Epidermal melanocyte (primary cell): ENCODE results near the gene CAMP.
"Not testable (repeated sequence)": the region's sequence is repeated elsewhere in the genome, so short reads cannot be mapped to it uniquely, and the experiment has no call there.

ENCODE experiments used
- DNase-seq: peaks from one replicate; pipeline ENCODE4 v3.0.0; 2011; ENCODE audit warnings: low spot score; ENCODE audit not compliant: insufficient read length

Gene CAMP, protein sequence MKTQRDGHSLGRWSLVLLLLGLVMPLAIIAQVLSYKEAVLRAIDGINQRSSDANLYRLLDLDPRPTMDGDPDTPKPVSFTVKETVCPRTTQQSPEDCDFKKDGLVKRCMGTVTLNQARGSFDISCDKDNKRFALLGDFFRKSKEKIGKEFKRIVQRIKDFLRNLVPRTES

DNA sequence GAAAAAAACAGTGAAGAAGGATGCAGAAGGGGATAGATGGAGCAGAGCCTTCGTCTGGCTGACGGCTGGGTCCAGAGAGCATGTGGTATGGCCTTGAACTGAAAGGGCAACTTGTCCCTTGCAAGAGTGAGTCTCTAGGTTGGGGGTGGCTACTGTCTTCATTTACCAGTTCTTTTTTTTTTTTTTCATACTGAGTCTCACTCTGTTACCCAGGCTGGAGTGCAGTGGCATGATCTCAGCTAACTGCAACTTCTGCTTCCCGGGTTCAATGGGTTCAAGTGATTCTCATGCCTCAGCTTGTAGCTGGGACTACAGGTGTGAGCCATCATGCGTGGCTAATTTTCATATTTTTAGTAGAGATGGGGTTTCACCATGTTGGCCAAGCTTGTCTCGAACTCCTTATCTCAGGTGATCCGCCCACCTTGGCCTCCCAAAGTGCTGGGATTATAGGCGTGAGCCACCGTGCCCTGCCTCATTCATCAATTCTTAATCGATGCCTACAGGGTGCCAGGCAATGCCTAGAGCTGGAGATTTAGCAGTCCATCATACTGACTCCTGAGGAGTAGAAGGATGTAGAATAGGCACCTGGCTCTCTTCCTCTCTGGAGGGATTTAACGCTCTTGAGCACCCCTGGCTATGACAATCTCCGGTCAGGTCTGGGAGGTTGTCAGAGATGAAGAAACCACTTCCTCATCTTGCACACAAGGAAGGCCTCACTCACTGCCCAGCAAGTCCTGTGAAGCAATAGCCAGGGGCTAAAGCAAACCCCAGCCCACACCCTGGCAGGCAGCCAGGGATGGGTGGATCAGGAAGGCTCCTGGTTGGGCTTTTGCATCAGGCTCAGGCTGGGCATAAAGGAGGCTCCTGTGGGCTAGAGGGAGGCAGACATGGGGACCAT lies at the start of gene CAMP:
TSS of gene CAMP (plus strand) at position 880 of the 898 bp plus-strand sequence. CDS start at position 897, 17 bp downstream.
- DNase-seq, result peak; percentile 80

DNA sequence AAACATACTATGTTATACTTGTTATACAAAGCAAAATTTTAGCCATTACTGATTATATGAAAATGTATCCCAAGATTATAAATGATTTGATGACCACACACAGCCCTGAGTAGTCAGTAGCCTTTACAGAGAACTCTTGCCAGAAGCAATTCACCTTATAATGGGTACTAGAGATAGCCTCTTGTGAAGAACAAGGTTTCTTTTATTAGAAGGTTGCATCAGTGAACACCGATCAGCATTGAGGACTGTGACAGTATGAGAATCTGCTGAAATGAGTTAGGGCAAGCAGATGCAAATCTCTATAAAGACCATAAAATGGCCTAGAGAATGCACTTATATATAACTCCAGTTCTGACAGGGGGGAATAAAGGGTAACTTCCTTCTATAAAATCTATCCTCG lies 45.2 kb upstream of the CAMP start:
- no peak for DNase-seq

DNA sequence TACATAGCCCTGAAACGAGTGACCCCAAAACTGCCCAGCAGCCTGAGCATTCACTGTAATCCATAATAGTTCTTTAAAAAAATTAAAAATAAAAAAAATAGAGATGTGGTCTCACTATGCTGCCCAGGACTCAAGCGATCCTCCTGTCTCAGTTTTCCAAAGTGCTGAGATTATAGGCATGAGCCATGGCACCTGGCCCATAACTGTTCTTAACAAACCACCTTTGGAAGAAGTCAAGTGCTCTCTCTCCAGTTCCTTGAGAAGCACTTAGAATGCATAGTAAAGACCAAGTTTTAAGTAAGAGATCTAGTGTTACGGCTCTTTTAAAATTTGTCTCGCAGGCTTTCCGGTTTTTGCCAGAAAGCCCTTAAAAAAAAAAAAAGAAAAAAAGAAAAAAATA lies 43.3 kb upstream of the CAMP start:
- DNase-seq, result no peak

DNA sequence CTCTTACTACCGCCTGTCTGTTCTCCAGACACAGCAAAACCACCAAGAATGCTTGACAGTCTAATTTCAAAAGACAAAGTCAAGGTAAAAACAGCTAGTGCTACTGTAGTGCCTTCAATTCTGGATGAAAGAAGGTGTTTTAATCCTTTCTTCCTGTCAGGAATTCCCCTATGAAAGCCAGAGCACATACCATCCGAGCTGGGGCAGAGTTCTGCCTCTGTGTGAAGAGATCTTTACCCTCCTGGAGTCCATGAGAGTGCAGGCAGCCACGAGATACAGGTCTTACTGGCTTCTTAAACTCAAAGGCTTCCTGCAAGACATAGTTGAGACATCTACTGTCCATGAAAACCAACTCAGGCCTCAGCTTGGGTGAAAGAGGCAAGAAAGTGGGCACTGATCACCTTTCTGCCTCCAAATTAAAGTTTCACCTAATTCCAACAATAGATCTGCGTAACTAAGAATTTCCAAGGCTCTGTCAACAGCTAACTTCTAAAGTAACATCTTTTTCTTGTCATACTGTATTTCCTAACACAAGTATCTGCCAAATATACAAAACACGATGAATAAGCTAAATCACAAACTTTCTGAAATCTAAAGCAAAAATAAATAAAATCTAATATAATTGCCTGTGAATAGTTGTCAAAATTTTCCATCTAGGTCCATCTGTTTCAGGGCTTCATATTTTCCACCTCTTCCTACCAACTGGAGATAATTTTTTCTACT lies 42.6 kb upstream of the CAMP start:
- no peak for DNase-seq

DNA sequence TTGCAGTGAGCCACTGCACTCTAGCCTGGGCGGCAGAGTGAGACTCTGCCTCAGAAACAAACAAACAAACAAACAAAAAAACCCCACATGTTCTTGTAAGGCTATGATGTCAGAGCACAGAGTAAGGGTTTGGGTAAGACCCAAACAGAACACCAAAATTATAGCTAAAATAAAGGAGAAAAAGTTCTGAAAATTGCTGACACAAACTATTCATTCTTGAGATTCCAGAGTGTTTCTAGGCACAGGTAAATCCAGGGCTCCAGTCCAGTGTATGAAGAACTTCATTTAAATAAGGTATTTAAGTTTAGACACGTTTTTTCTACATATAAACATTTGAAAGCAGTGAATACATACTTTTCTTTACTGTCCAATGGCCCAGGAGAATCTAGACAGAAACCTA lies 39.0 kb upstream of the CAMP start:
- DNase-seq, result no peak

DNA sequence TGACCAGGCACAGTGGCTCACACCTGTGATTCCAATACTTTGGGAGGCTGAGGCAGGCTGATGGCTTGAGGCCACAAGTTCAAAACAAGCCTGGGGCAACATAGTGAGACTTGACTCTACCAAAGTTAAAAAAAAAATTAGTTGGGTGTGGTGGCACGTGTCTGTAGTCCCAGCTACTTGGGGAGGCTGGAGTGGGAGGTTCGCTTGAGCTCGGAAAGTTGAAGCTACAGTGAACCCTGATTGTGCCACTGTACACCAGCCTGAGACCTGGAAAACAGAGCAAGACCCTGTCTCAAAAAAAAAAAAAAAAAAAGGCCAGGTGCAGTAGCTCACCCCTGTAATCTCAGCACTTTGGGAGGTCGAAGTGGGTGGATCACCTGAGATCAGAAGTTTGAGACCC lies 38.2 kb upstream of the CAMP start:
- DNase-seq, result no peak

DNA sequence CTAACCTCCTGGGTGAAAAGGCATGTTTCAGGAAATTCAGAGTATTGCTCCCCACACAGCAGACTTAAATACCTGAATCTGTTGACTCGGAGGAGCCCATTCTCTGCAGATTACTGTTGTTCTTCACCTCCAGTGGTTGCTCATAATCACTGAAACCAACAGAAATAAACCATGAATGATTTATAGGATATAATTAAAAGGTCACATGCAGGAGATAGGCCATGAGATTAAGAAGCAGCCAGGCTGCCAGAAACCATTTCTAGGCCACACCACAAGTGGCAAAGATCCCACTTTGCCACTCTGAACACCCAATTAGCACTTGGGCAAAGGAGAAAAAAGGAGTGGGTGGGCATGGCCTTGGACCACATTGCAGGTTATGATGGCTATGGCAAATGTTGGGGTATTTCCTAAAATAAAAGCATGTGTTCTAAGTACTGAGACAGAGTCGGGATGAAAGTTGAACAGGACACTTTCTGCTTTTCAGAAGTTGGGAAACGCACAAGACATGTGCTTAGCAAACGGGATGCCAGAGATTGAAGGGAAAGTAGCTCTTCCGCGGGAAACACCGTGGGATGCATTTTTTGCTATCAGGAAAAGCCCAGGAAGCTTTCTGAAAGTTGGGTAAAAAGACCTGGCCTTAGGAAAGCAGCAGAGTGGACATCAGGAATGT lies 36.5 kb upstream of the CAMP start:
- DNase-seq, result no peak

DNA sequence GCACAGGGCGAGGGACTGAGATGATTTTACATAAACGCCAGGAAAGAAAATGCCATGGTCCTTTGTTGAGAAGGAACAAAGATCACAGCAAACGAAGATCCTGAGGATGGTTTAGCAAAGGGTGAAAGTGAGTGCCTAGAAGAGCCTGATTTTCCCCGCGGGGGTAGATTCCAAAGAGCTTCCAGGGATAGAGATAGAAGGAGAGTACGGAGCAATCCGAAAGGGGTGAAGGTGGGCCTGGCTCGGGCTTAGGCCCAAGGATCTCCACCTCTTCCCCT lies 36.1 kb upstream of the CAMP start:
- DNase-seq, result no peak

DNA sequence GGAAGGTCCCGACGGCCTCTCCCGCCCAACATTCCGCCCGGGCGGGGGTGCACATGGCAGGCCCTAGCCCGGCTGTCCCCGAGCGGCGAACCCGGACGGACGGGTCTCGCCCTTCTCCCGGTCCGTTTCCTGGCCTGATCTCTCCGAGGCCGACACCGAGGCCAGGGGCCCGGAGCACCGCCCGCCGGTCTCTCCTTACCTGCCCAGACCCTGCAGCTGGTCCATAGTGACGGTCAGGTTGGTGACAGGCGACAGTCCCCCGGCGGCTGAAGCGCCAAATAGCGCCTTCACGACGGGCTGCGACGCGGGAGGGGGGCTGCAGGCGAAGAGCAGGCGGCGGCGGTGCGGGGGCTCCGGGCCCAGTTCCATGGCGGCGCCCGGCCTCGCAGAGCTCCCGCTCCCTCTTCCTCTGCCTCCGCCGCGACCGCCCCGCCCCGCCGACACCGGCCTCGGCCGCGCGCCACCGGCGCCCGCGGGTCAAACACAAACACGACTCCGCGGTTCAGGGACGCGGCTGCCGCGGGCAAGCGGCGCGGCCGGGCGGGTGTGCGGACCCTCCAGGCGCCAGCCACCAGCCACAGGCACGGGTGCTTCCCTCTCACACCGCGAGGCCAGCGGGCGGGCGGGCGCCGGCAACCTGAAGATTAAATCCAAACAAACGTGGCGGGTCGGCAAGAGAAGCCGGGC lies 35.6 kb upstream of the CAMP start:
- DNase-seq, result no peak

DNA sequence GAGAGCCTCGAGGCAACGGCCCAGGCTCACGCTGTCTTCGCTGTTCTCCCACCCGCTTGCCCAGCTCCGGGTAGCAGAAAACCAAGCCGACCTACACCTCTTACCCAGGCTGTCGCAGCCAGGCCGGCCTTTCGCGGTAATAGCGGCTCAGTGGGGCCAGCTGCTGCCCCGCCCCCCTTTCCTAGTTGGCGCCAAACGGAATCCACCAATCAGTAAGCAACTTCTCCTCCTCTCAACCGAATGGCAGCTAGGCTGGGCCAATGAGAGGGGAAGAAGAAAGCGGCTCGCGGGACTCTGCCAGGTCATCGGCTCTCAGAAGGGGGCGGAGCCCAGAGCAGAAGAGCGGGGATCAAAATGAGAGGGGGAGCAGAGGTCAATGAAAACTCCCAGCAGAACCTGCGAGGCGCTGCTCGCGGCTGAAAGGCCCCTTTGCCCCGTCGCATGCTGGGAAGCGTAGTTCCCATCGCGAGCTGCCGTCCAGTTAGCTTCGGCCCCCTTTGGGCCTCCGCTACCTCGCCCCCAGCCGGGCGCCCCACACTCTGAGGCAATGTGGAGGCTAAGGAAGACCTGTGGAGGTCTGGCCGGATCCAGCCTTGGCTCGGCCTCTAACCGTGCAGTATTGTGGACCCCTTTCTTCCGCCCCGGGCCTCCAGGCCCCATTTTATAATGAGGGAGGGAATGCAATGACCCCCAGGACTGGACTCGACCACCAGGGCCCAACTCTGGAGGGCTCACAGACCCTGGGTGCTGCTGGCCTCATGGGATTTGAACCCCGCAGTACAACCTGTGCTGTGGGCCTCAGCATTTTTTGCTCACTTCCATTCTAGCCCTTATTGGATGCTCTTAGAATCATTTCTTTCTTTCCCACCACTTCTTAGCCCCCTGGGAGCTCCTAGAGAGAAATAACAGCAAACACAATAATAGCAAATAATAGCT lies 34.8 kb upstream of the CAMP start, which contains the start of gene CDC25A:
TSS of gene CDC25A (minus strand) at position 152 of the 936 bp plus-strand sequence. CDS start 470 bp downstream, outside the sequence.
- peak; percentile 98 for DNase-seq

DNA sequence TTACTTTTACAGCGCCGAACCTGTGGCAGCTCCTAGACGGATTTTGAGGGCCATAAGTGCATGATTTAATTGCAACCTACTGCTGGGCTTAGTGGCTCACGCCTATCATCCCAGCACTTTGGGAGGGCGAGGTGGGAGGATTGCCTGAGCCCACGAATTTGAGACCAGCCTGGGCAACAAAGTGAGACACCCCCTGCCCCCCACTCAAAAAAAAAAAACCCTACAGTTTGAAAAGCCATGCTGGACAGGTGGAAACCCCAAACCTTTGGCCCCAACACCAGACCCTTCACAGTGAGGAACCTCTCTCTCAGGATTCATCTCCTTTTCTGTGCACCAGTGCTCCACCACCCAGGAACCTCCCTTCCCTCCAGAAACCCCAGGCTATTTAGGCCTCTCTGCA lies 34.0 kb upstream of the CAMP start:
- DNase-seq, result no peak

DNA sequence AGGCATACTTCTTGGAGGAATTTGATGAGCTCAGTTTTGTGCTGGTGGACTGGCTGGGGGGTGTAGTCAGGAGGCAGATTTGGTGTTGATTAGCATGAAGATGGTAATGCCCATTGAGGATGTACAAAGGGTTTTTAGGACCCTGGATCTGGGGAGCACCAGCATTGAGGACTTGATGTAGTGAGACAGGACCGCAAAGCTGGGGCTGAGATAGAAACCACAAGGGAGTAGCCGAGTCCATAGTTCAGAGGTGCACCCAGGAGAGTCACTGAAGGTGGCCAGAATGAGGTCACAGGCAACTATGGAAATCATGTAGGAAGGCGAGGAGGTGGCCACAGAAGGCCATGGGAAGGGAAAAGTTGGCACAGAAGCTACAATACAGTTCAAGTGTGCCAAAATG lies 32.4 kb upstream of the CAMP start:
- no peak for DNase-seq

DNA sequence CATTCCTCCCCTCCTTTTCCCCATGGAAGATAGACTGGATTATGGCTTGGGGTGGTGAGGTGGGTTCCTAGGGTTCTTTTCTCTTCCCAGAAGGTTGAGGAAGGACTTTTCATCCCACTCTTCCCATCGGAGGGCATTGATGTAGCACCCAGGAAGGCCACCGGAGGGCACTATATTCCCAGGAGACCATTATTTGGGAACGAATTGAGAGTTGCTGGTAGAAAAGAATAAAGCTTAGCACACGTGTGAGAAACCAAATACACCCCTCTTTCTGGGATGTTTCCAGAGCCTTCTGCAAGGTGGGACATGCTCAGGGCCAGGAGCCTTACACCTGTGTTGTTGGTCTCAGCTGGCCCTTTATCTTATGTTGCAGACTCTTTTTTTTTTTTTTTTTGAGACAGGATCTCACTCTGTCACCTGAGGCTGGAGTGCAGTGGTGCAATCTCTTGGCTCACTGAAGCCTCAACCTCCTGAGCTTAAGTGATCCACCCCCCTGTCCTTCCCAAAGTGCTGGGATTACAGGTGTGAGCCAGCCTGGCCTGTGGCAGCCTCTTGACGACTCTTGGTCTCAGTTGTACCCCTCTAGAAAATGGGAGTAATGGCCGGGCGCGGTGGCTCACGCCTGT lies 28.7 kb upstream of the CAMP start:
- DNase-seq, result peak; percentile 78

DNA sequence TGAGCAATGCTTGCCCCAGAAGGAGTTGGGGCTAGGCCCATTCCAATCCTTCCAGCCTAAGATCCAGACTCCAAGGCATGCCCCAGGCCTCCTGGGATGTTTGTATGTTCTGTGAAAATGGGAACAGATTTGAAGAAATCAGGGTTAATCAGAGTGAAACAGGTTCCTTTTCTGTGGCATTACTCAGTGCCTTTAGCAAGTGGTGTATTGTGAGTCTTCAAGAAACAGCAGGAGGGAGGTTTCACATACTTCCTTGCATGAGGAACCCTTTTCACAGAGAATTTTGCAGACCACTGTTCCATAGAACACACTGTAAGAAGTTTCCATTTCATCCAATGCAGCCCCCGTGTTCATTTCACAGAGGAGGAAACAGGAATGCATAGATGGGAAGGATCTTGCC lies 26.7 kb upstream of the CAMP start:
- DNase-seq, result no peak

DNA sequence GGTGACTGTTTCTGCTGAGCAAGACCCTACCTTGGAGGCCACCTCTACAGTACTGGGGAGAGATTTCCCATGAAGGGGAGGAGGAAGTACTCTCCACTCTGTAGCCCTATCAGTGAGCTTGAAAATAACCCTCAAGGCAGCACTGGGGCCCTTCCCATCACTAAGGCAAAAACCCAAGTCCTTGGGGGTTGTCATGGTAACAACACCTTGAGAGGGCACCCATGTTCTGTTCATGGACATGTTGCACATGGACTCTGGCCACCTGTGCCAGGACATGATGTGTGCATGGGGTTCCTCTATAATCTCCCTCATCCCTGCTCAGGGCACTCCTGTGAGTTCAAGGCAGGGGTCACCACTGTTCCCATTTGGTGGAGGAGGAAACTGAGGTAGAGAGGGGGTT lies 24.2 kb upstream of the CAMP start:
- no peak for DNase-seq

DNA sequence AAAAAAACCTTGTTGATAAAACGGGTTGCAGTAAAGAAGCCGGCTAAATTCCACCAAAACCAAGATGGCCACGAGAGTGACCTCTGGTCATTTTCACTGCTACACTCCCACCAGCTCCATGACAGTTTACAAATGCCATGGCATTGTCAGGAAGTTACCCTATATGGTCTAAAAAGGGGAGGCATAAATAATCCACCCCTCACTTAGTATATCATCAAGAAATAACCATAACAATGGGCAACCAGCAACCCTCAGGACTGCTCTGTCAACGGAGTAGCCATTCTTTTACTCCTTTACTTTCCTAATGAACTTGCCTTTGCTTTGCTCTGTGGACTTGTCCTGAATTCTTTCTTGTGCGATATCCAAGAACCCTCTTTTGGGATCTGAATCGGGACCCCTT lies 20.7 kb upstream of the CAMP start:
- DNase-seq, result no peak

DNA sequence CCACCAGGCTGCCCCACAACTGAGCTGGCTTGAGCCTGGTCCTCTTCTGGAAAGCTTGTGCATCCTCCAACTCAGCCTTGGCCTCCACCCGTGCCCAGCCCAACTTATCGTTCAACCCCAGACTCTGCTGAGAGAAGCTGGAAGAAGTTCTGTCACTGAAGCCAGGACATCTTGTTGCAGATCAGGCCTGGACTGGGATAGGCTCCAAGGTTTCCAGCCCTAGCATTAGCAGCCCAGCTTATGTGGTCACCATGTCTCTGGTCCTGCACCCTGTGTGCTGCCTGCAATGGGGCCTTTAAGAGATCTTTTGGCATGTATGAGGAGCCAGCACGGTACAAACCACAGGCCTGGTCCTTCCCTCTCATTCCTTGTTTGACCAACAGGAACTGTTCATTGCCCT lies 15.2 kb upstream of the CAMP start:
- DNase-seq, result no peak

DNA sequence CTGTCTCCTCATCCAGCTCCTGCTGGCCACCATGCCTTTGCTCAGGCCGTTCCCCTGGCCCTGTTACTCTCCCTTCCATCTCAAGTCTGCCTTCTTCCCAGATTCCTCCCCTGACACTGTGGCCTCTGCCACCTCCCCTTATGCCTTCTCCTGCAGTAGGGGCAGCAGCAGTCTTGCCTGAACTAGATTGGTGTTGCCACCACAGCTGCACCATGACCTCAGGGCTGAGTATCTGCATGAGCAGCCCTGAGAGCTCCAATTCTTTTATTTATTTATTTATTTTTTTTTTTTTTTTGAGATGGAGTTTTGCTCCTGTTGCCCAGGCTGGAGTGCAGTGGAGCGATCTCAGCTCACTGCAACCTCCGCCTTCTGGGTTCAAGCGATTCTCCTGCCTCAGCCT lies 13.8 kb upstream of the CAMP start:
- DNase-seq, result no peak

DNA sequence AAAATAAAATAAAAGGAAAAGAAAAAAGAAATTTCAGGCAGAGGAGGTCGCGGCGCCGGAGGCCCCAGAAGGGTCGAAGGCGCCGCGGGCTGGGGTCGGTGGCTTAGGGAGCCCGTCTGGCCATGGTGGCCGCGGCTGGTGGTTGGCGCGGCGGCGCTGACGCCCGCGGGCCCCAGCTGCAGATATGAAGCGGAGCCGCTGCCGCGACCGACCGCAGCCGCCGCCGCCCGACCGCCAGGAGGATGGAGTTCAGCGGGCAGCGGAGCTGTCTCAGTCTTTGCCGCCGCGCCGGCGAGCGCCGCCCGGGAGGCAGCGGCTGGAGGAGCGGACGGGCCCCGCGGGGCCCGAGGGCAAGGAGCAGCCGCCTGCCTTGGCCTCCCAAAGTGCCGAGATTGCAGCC lies 12.8 kb upstream of the CAMP start:
- DNase-seq, result not testable (repeated sequence)

DNA sequence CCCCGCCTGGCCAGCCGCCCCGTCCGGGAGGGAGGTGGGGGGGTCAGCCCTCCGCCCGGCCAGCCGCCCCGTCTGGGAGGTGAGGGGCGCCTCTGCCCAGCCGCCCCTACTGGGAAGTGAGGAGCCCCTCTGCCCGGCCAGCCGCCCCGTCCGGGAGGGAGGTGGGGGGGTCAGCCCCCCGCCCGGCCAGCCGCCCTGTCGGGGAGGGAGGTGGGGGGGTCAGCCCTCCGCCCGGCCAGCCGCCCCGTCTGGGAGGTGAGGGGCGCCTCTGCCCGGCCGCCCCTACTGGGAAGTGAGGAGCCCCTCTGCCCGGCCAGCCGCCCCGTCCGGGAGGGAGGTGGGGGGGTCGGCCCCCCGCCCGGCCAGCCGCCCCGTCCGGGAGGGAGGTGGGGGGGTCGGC lies 11.5 kb upstream of the CAMP start:
- DNase-seq, result not testable (repeated sequence)
